NOMO-1 treated with dmso at 0.1 percent for 144 hours (cell line): ENCODE results near the gene PILRB.

Experiments used
- DNase-seq: peaks from one replicate; lab custom pipeline; 2025; ENCODE audit not compliant: unreplicated experiment; lab: John Stamatoyannopoulos, UW

PILRB gene

GRCh38 chr7:100400656-100401055 lies 42.7 kb downstream of the PILRB start:
- no peak for DNase-seq

GRCh38 chr7:100401811-100402210 lies 43.9 kb downstream of the PILRB start:
- DNase-seq, result no peak

- no peak for DNase-seq
These were observed 44.3 kb downstream of the PILRB start for GRCh38 chr7:100402241-100402640.

- no peak for DNase-seq
These were observed 48.9 kb downstream of the PILRB start for GRCh38 chr7:100406767-100407166.

GRCh38 chr7:100407285-100408180 lies 49.6 kb downstream of the PILRB start:
- peak; percentile 71 for DNase-seq

GRCh38 chr7:100411101-100411500 lies 53.2 kb downstream of the PILRB start:
- DNase-seq, result no peak

- DNase-seq, result peak; percentile 21
These were observed 55.4 kb downstream of the PILRB start for GRCh38 chr7:100413346-100413745.

GRCh38 chr7:100413889-100414288 lies 56.0 kb downstream of the PILRB start:
- no peak for DNase-seq

GRCh38 chr7:100415448-100415847 lies 57.5 kb downstream of the PILRB start:
- DNase-seq, result no peak
